Fibroblast of lung (primary cell): ENCODE results near the gene B3GNT7. TPM values are rescaled to one million over a fixed set of nuclear protein-coding genes. Genes with fewer than 3 reads are reported as not detected.

Experiments
- DNase-seq, 2 donors: peaks; one replicate each; pipeline versions ENCODE4 v3.0.0 to v3.0.0-alpha.2; 2010; ENCODE audit warnings: low read depth in 2 of 2
- H2AFZ ChIP-seq: 2 replicates; pipeline ENCODE4 v1.5.1; 2012; ENCODE audit warnings: low read length, control low read depth, inconsistent platforms
- H3K27ac ChIP-seq: 2 replicates; pipeline ENCODE4 v1.5.1; 2011; ENCODE audit warnings: low read length, control low read depth; ENCODE audit not compliant: insufficient read depth
- H3K27me3 ChIP-seq: 2 replicates; pipeline ENCODE4 v1.5.1; 2011; ENCODE audit warnings: mild to moderate bottlenecking, low read length; ENCODE audit not compliant: control insufficient read depth, insufficient read depth
- H3K36me3 ChIP-seq: 2 replicates; pipeline ENCODE4 v1.5.1; 2011; ENCODE audit warnings: low read length; ENCODE audit not compliant: control insufficient read depth, insufficient read depth
- H3K4me1 ChIP-seq: 2 replicates; pipeline ENCODE4 v1.5.1; 2011; ENCODE audit warnings: low read length; ENCODE audit not compliant: control insufficient read depth, insufficient read depth; ENCODE audit errors: extremely low read depth
- H3K4me2 ChIP-seq: 2 replicates; pipeline ENCODE4 v1.5.1; 2011; ENCODE audit warnings: low read length, control low read depth; ENCODE audit not compliant: insufficient read depth; ENCODE audit errors: extremely low read depth
- H3K4me3 ChIP-seq, 4 experiments: fragments of 200-600 bp in 1 of 4; sonication (generic) in 1 of 4; replicated peaks in 1 of 4; 2 replicates each; pipeline ENCODE4 v1.5.1; 2011 to 2016; ENCODE audit warnings: low read length in 4 of 4, low read depth in 3 of 4, mild to moderate bottlenecking in 3 of 4, control low read depth in 2 of 4, inconsistent platforms in 1 of 4, mixed read lengths in 1 of 4; ENCODE audit not compliant: insufficient read depth in 1 of 4; ENCODE audit errors: control extremely low read depth in 1 of 4
- H3K79me2 ChIP-seq: 2 replicates; pipeline ENCODE4 v1.5.1; 2012; ENCODE audit warnings: mild to moderate bottlenecking, low read length, inconsistent platforms; ENCODE audit not compliant: control insufficient read depth, insufficient read depth
- H3K9ac ChIP-seq: 2 replicates; pipeline ENCODE4 v1.5.1; 2011; ENCODE audit warnings: mild to moderate bottlenecking, low read length, control low read depth; ENCODE audit not compliant: insufficient read depth
- H3K9me3 ChIP-seq: 2 replicates; pipeline ENCODE4 v1.5.1; 2012; ENCODE audit warnings: low read depth, low read length; ENCODE audit not compliant: control insufficient read depth, insufficient read depth
- H4K20me1 ChIP-seq: 2 replicates; pipeline ENCODE4 v1.5.1; 2011; ENCODE audit warnings: low read length; ENCODE audit not compliant: control insufficient read depth, insufficient read depth; ENCODE audit errors: extremely low read depth
- CTCF ChIP-seq, 2 donors: IDR thresholded peaks in 1 of 2; conservative IDR thresholded peaks in 1 of 2; 1 replicate in 1 of 2; 2 replicates in 1 of 2; pipeline ENCODE4 v1.5.1; 2011 to 2012; ENCODE audit warnings: low read length in 2 of 2, control low read depth in 1 of 2, inconsistent platforms in 1 of 2, low read depth in 1 of 2, mild to moderate bottlenecking in 1 of 2
- EZH2 ChIP-seq: IDR thresholded peaks from 2 replicates; pipeline ENCODE4 v1.5.1; 2012; ENCODE audit warnings: low read length, control low read depth, mild to moderate bottlenecking; ENCODE audit errors: missing control alignments
- polyA plus RNA-seq, 2 donors: library from polyadenylated mRNA; depleted of rRNA in 1 of 2; stranded (reverse) in 1 of 2; unstranded in 1 of 2; fragments of >200 nt; gene quantifications; 2 replicates each; pipeline ENCODE4 v1.2.1, GENCODE V29; 2011 to 2012; ENCODE audit warnings: missing spikeins in 1 of 2
- total RNA-seq: library from RNA; depleted of rRNA; stranded (reverse); fragments of >200 nt; gene quantifications from 2 replicates; pipeline ENCODE4 v1.2.1, GENCODE V29; 2014

Gene B3GNT7
- total and polyA plus RNA-seq, 2 donors (not counting 1 experiment from before 2014, with no cell fraction given), result 0.06 to 0.17 TPM

GRCh38 chr2:231371430-231372054 is 24.0 kb upstream of the B3GNT7 start:
- no peak overlapping the region for H3K27ac ChIP-seq
- no peak overlapping the region for H3K9ac ChIP-seq
- no peaks in the 10 kb centered on the region for H3K4me1 ChIP-seq
- DNase-seq, result no peak
- H3K4me2 ChIP-seq, result no peak overlapping the region
- no peaks in the 10 kb centered on the region for H3K27me3 ChIP-seq
- H3K4me3 ChIP-seq, result no peak overlapping the region
- H3K9me3 ChIP-seq, result no peaks in the 10 kb centered on the region
- H3K79me2 ChIP-seq, result no peaks in the 10 kb centered on the region
- TF ChIP-seq CTCF (conservative IDR thresholded peaks at IDR 0.05 in 1 of 2, IDR thresholded peaks at IDR 0.05 in 1 of 2; ENCODE audit: low read depth in 1 of 2, low read length in 2 of 2) (no peak), EZH2 (no peak)
- H2AFZ ChIP-seq, result no peak overlapping the region
- H4K20me1 ChIP-seq, result no peaks in the 10 kb centered on the region
- no peaks in the 10 kb centered on the region for H3K36me3 ChIP-seq

GRCh38 chr2:231372326-231372725 is 23.2 kb upstream of the B3GNT7 start:
- no peak overlapping the region for H3K9ac ChIP-seq
- no peaks in the 10 kb centered on the region for H4K20me1 ChIP-seq
- no peak overlapping the region for H3K27ac ChIP-seq
- TF ChIP-seq CTCF (conservative IDR thresholded peaks at IDR 0.05 in 1 of 2, IDR thresholded peaks at IDR 0.05 in 1 of 2; ENCODE audit: low read depth in 1 of 2, low read length in 2 of 2) (no peak), EZH2 (no peak)
- H3K36me3 ChIP-seq, result no peaks in the 10 kb centered on the region
- H3K4me1 ChIP-seq, result no peaks in the 10 kb centered on the region
- no peak overlapping the region for H3K4me3 ChIP-seq
- no peak for DNase-seq
- H3K9me3 ChIP-seq, result no peaks in the 10 kb centered on the region
- H3K27me3 ChIP-seq, result no peaks in the 10 kb centered on the region
- no peaks in the 10 kb centered on the region for H3K79me2 ChIP-seq
- no peak overlapping the region for H2AFZ ChIP-seq
- no peak overlapping the region for H3K4me2 ChIP-seq

GRCh38 chr2:231373184-231373583 is 22.3 kb upstream of the B3GNT7 start:
- Histone ChIP-seq H2AFZ (no peak overlapping the region), H3K79me2 (no peaks in the 10 kb centered on the region), H3K27me3 (no peaks in the 10 kb centered on the region), H3K9me3 (no peaks in the 10 kb centered on the region), H3K4me3 (no peak overlapping the region), H3K9ac (no peak overlapping the region), H4K20me1 (no peaks in the 10 kb centered on the region), H3K4me2 (no peak overlapping the region), H3K36me3 (no peaks in the 10 kb centered on the region), H3K27ac (no peak overlapping the region), H3K4me1 (no peaks in the 10 kb centered on the region)
- DNase-seq, result no peak
- no peak for TF ChIP-seq CTCF (conservative IDR thresholded peaks at IDR 0.05 in 1 of 2, IDR thresholded peaks at IDR 0.05 in 1 of 2; ENCODE audit: low read depth in 1 of 2, low read length in 2 of 2)
- TF ChIP-seq EZH2, result no peak
